ENCODE data around the gene ANKH.

- TF ChIP-seq EZH2 (IDR thresholded peaks at IDR 0.05), result no peak
- TF ChIP-seq POLR2AphosphoS5 (IDR thresholded peaks at IDR 0.05; ENCODE audit: borderline replicate concordance, low read depth, low read length), result no peak
- TF ChIP-seq FOXP2 (optimal IDR thresholded peaks at IDR 0.05; ENCODE audit: control extremely low read depth, extremely low read length, insufficient read depth), result no peak
These were observed 23.7 kb upstream of the ANKH start for GRCh38 chr5:14895301-14895700.

Data from SK-N-MC (cell line).